Suprapubic skin (tissue), 4 donors: ENCODE results near the gene DUSP23.

Source experiments
- CTCF ChIP-seq, 2 donors: fragments of 200-600 bp in 1 of 2; fragments of 450-650 bp in 1 of 2; sonication (generic) in 1 of 2; IDR thresholded peaks; one replicate each; pipeline ENCODE4 v1.5.1; 2016 to 2019; ENCODE audit warnings: antibody characterized with exemption in 2 of 2, mild to moderate bottlenecking in 1 of 2, moderate library complexity in 1 of 2
- POLR2A ChIP-seq, 2 donors: fragments of 450-650 bp; IDR thresholded peaks; one replicate each; pipeline ENCODE4 v1.6.1; 2017; ENCODE audit warnings: antibody characterized with exemption in 2 of 2, mild to moderate bottlenecking in 2 of 2, moderate library complexity in 2 of 2
- POLR2AphosphoS5 ChIP-seq, 3 donors: sonication (generic); formaldehyde crosslinking; IDR thresholded peaks; one replicate each; pipeline ENCODE4 v1.6.1; 2017; ENCODE audit warnings: antibody characterized with exemption in 3 of 3

- TF ChIP-seq POLR2AphosphoS5 (IDR thresholded peaks at IDR 0.05) (no peak), POLR2A (IDR thresholded peaks at IDR 0.05) (no peak), CTCF (IDR thresholded peaks at IDR 0.05) (no peak)
Measured at GRCh38 chr1:159823406-159823805, 42.6 kb downstream of the DUSP23 start.
